Naive B cell (primary cell): ENCODE measurements around the gene IL37. TPM values are rescaled to one million over a fixed set of nuclear protein-coding genes. Genes with fewer than 3 reads are reported as not detected.
"Not testable (repeated sequence)": the region's sequence is repeated elsewhere in the genome, so short reads cannot be mapped to it uniquely, and the experiment has no call there.

Experiments used
- ATAC-seq, 2 donors: fragments of 150-1000 bp; cut with Tn5 transposase; 2 replicates each; pipeline ENCODE4 v1.10.0; 2021; ENCODE audit warnings: low read depth in 2 of 2, mild to moderate bottlenecking in 2 of 2, moderate library complexity in 2 of 2
- DNase-seq: peaks from one replicate; pipeline ENCODE4 v3.0.0; 2022
- H3K27ac Mint-ChIP-seq, 6 donors: one replicate each; pipeline ENCODE4 v1.8.0; 2020 to 2022; ENCODE audit warnings: mild to moderate bottlenecking in 6 of 6, mixed read lengths in 6 of 6, moderate library complexity in 5 of 6, inconsistent platforms in 2 of 6
- H3K27me3 Mint-ChIP-seq, 3 donors: one replicate each; pipeline ENCODE4 v1.8.0; 2021 to 2022; ENCODE audit warnings: mixed read lengths in 3 of 3, mild to moderate bottlenecking in 1 of 3
- H3K36me3 Mint-ChIP-seq, 2 donors: one replicate each; pipeline ENCODE4 v1.8.0; 2020 to 2022; ENCODE audit warnings: mixed read lengths in 2 of 2, inconsistent platforms in 1 of 2, mild to moderate bottlenecking in 1 of 2
- H3K4me1 Mint-ChIP-seq, 3 donors: one replicate each; pipeline ENCODE4 v1.8.0; 2020 to 2022; ENCODE audit warnings: mixed read lengths in 3 of 3, inconsistent platforms in 1 of 3, mild to moderate bottlenecking in 1 of 3, moderate library complexity in 1 of 3
- H3K4me3 Mint-ChIP-seq, 8 donors: one replicate each; pipeline ENCODE4 v1.8.0; 2020 to 2022; ENCODE audit warnings: mild to moderate bottlenecking in 8 of 8, mixed read lengths in 8 of 8, moderate library complexity in 8 of 8, inconsistent platforms in 2 of 8
- H3K9me3 Mint-ChIP-seq, 7 donors: one replicate each; pipeline ENCODE4 v1.8.0; 2020 to 2022; ENCODE audit warnings: mixed read lengths in 7 of 7, mild to moderate bottlenecking in 5 of 7, inconsistent platforms in 2 of 7, moderate library complexity in 1 of 7
- polyA plus RNA-seq, 6 donors: library from polyadenylated mRNA; unstranded; fragments of 300-500 nt; fragmentation: Illumina TruSeq; gene quantifications; one replicate each; pipeline ENCODE4 v1.2.3, GENCODE V29; 2021; ENCODE audit warnings: low read depth in 6 of 6

The IL37 gene
- polyA plus RNA-seq, 6 donors from 2014 or later = not detected

DNA sequence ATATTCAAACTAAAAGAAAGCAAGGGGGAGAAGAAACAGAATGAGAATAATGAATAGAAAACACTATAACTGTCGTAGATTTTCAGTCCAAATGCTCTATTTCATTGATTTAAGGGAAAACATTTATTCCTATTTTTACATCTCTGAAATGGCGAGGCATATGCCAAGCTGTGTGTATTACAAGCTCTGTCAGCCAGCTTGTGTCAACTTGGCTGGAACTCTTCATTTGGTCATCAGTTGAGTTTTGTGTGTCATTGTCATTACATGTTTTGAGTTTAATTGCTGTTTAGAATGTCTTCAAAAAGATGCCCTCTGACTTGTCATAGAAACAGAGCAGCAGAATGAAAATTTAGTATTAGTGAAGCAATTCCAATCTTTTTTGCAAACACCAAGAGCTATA lies 8.1 kb upstream of the IL37 start:
- H3K9me3 Mint-ChIP-seq = peaks cover 0 to 3% (median 0%) of the 10 kb centered on the region in 7 donors
- H3K27ac Mint-ChIP-seq = no peak overlapping the region
- H3K4me3 Mint-ChIP-seq = no peak overlapping the region
- peaks cover 4 to 8% (median 6%) of the 10 kb centered on the region in 3 donors for H3K27me3 Mint-ChIP-seq
- ATAC-seq (no peak), DNase-seq (no peak)
- no peaks in the 10 kb centered on the region for H3K4me1 Mint-ChIP-seq
- no peaks in the 10 kb centered on the region for H3K36me3 Mint-ChIP-seq

DNA sequence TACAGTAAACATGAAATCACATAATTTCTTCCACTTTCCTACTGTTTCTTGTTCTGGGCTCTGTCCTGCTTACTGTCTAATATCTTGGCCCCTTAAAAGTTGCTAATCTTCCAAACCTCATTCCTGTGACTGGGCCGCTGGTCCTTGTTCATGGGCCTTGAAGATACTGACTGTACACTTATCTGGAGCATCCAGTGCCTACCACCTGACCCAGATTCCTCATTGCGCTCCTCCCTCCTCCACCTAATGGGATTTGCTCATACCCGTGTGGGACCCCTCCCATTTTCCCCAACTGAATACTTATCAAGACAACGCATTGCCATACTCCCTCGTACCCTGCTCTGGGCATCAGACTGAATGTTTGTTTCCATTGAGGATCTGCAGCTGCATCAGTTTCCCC lies 6.1 kb upstream of the IL37 start:
- Mint-ChIP-seq H3K27ac (no peak overlapping the region), H3K27me3 (peaks cover 0 to 5% (median 0%) of the 10 kb centered on the region in 3 donors), H3K4me1 (no peaks in the 10 kb centered on the region), H3K9me3 (peaks cover 3 to 6% (median 4%) of the 10 kb centered on the region in 7 donors), H3K4me3 (no peak overlapping the region), H3K36me3 (peaks cover 0 to 9% of the 10 kb centered on the region in 2 donors)
- DNase-seq = no peak
- ATAC-seq = no peak

DNA sequence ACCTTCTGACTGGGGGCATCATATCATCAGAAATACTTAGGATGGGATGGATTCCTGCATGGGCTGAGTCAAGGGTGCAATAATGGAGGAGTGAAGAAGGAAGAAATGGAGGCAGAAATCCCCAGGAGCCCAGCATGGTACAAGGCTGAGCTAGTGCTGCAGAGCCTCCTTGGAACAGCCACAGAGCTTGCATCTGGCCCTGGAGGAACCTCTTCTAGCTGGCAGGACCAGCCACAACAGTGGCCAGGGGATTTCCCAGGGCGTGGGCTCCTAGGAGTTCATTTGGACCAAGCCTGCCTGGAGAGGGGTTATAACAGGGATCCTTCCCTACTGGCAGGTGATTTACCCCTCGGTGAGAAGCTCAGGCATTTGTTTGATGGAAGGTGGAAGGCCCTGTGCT lies 4.7 kb upstream of the IL37 start:
- peaks cover 2 to 6% (median 4%) of the 10 kb centered on the region in 7 donors for H3K9me3 Mint-ChIP-seq
- H3K27ac Mint-ChIP-seq = no peak overlapping the region
- peaks cover 0 to 5% (median 0%) of the 10 kb centered on the region in 3 donors for H3K27me3 Mint-ChIP-seq
- no peak for DNase-seq
- ATAC-seq = no peak
- peaks cover 0 to 9% of the 10 kb centered on the region in 2 donors for H3K36me3 Mint-ChIP-seq
- no peaks in the 10 kb centered on the region for H3K4me1 Mint-ChIP-seq
- H3K4me3 Mint-ChIP-seq = no peak overlapping the region

DNA sequence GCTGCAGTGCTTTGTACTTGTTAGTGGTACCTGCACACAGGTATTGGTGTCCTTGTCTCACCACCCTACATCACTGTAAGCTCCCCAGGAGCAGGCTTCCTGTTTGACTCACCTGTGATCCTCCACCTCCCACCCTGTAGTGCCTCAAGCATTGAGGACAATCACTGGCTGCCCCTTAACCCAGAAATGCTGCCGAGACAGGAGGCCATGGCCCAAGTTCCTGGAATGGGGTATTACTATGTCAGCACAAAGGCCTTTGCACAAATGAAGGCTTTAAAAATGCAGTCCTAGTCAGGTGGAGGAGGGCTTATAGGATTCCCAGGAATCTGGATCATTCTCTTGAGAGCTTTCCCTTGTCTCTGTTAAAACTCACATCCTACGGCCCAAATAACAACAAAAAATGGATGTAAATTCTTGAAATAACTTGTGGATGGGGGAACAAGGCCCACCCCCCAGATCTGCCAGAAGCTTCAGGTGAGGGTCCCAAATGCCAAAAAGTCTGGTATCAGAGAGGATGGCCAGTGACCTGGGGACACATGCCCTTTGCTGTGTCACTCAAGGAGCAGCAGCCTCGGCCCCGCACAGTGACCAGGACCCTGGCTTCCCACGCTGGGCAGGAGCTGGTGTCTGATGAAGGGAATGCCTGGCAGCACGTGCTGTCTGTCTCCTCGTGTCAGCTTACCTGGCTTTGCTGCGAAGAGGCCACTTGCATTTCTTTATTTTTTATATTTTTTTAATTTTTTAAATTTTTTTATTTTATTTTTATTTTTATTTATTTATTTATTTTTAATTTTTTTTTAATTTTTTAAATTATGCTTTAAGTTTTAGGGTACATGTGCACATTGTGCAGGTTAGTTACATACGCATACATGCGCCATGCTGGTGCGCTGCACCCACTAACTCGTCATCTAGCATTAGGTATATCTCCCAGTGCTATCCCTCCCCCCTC lies 3.7 kb upstream of the IL37 start:
- no peak for DNase-seq
- H3K4me1 Mint-ChIP-seq = no peaks in the 10 kb centered on the region
- no peak overlapping the region for H3K27ac Mint-ChIP-seq
- peaks cover 2 to 6% (median 4%) of the 10 kb centered on the region in 7 donors for H3K9me3 Mint-ChIP-seq
- H3K36me3 Mint-ChIP-seq = peaks cover 0 to 9% of the 10 kb centered on the region in 2 donors
- H3K27me3 Mint-ChIP-seq = peaks cover 0 to 5% (median 0%) of the 10 kb centered on the region in 3 donors
- no peak for ATAC-seq
- no peak overlapping the region for H3K4me3 Mint-ChIP-seq

DNA sequence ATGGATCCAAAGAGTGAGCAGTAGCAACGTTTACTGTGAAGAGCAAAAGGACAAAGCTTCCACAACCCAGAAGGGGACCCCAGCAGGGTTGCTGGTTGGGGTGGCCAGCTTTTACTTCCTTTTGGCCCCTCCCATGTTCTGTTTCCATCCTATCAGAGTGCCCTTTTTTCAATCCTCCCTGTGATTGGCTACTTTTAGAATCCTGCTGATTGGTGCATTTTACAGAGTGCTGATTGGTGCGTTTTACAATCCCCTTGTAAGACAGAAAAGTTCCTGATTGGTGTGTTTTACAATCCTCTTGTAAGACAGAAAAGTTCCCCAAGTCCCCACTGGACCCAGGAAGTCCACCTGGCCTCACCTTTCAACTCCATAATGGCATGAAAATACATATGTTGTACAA lies 2.4 kb upstream of the IL37 start:
- H3K9me3 Mint-ChIP-seq, H3K4me3 Mint-ChIP-seq, H3K4me1 Mint-ChIP-seq, H3K36me3 Mint-ChIP-seq, DNase-seq, H3K27ac Mint-ChIP-seq, H3K27me3 Mint-ChIP-seq, ATAC-seq: not testable (repeated sequence)

DNA sequence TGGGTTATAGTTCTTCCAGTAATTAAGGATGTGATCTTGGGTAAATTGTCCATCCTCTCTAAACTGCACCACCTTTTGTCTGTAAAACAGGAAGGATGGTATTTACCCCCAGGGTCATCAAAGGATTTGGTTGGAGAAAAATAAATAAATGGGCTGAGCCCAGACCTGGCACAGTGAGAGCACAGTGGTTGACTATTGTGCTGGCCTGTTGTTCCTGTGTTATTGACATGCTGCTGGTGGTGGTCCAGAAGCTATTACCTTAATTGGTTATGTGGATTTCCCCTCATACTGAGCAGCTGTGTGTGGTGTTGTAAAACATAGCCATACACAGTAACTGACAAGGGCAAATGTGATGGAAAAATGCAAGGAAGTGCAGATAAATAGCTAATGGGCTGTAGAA lies 746 bp upstream of the IL37 start:
- DNase-seq (no peak), ATAC-seq (no peak)
- H3K4me1 Mint-ChIP-seq = no peaks in the 10 kb centered on the region
- peaks cover 0 to 9% of the 10 kb centered on the region in 2 donors for H3K36me3 Mint-ChIP-seq
- H3K27ac Mint-ChIP-seq = no peak overlapping the region
- no peak overlapping the region for H3K4me3 Mint-ChIP-seq
- peaks cover 0 to 5% (median 0%) of the 10 kb centered on the region in 3 donors for H3K27me3 Mint-ChIP-seq
- peaks cover 2 to 6% (median 4%) of the 10 kb centered on the region in 7 donors for H3K9me3 Mint-ChIP-seq

DNA sequence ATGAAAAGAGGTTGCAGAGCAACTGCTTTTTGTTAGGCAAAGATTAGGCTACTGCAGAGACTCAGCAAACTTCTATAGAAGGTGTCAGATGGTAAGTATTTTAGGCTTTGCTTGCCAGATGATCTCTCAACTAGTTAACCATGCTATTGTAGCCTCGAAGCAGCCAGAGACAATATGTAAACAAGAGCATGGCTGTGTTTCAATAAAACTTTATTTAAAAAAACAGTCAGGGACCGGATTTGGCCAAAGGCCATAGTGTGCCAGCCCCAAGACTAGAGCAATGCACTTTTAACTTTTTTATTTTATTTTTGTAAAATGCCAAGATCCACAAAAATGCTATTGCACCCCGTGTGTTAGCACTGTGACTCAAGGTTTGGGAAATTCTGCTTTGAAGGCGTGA lies 1.4 kb downstream of the IL37 start:
- no peak overlapping the region for H3K4me3 Mint-ChIP-seq
- no peaks in the 10 kb centered on the region for H3K4me1 Mint-ChIP-seq
- DNase-seq (no peak), ATAC-seq (no peak)
- H3K36me3 Mint-ChIP-seq = peaks cover 0 to 9% of the 10 kb centered on the region in 2 donors
- H3K27me3 Mint-ChIP-seq = peaks cover 0 to 5% (median 0%) of the 10 kb centered on the region in 3 donors
- H3K27ac Mint-ChIP-seq = no peak overlapping the region
- peaks cover 2 to 6% (median 4%) of the 10 kb centered on the region in 7 donors for H3K9me3 Mint-ChIP-seq

DNA sequence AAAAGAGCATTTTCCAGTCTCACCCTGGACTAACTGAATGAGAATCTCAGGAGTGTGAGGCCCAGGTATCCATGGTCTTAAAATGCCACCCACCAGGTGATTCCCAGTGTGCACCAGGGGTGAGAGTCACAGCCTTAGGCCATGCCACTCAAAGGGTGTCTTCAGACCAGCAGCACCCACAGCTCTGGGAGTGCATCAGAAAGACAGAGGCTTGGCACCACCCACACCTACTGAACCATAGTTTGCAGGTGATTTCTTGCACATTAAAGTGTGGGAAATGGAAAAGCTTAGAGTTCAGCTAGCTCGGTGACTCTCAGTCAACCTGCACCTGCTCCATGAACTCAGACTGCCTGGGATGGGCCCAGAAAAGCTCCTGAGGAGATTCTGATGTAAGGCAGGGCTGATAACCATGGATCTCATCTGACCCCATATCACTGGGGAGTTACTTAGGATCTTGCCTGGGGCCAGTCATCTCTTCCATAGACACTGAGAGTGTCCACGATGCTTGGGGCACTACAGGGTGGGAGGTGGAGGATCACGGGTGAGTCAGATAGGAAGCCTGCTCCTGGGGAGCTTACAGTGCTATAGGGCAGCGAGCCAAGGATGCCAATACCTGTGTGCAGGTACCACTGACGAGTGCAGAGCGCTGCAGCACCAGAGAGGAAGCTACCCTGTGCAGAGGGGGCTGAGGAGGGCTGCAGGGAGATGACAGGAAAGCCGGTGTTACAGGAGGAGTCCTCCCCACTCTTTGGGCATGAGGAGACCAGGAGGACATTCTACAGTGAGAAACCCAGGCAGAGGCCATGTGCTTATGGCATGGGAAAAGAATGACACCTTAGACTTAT lies 4.6 kb downstream of the IL37 start:
- H3K4me1 Mint-ChIP-seq = no peaks in the 10 kb centered on the region
- no peak for DNase-seq
- peaks cover 0 to 3% (median 0%) of the 10 kb centered on the region in 7 donors for H3K9me3 Mint-ChIP-seq
- no peak for ATAC-seq
- H3K36me3 Mint-ChIP-seq = no peaks in the 10 kb centered on the region
- no peak overlapping the region for H3K27ac Mint-ChIP-seq
- no peaks in the 10 kb centered on the region for H3K27me3 Mint-ChIP-seq
- H3K4me3 Mint-ChIP-seq = no peak overlapping the region

DNA sequence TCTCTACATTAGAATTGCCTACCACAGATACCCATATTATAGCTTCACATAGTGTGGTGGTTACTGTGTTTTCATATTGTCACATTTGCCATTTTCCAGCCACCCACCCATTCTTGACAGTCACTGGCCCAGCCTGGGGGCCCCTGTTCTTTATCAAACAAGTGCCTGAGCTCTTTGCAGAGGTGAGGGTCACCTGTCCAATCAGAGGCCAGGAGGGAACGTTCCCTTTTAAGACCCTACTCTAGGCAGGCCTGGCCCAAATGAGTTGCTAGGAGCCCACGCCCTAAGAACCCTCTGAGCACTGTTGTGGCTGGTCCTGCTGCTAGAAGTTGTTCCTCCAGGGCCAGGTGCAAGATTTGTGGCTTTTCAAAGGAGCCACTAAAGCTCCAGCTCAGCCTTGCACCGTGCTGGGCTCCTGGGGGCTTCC lies 5.2 kb downstream of the IL37 start:
- no peak overlapping the region for H3K4me3 Mint-ChIP-seq
- H3K27me3 Mint-ChIP-seq = no peaks in the 10 kb centered on the region
- no peak overlapping the region for H3K27ac Mint-ChIP-seq
- ATAC-seq (no peak), DNase-seq (no peak)
- no peaks in the 10 kb centered on the region for H3K36me3 Mint-ChIP-seq
- no peaks in the 10 kb centered on the region for H3K4me1 Mint-ChIP-seq
- H3K9me3 Mint-ChIP-seq = peaks cover 0 to 3% (median 0%) of the 10 kb centered on the region in 7 donors

DNA sequence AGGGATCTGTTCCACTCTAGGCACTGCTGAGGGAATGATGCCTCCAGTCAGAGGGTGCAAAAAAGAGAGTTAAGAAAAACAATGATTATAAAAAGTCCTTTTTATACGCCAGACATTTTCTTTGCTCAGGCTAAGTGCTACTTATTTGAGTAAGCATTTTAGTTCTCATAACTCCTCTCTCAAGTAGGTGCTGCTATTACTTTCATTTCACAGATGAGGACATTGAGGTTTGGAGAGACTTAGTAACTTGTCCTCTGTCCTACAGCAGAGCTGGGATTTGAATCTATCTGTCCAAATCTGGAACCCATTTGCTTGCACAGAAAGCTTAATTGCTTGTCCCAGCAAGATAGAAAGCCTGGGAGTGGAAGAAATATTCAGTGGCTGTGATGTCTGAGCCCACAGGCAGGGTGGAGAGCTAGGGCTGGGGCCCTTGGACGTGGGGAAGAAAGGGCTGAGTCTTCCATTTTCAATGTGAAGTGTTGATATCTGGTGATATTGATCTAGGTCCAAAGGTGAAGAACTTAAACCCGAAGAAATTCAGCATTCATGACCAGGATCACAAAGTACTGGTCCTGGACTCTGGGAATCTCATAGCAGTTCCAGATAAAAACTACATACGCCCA lies 5.8 kb downstream of the IL37 start:
- DNase-seq (no peak), ATAC-seq (no peak)
- no peak overlapping the region for H3K4me3 Mint-ChIP-seq
- no peaks in the 10 kb centered on the region for H3K4me1 Mint-ChIP-seq
- no peak overlapping the region for H3K27ac Mint-ChIP-seq
- no peaks in the 10 kb centered on the region for H3K27me3 Mint-ChIP-seq
- peaks cover 0 to 3% (median 0%) of the 10 kb centered on the region in 7 donors for H3K9me3 Mint-ChIP-seq
- no peaks in the 10 kb centered on the region for H3K36me3 Mint-ChIP-seq

DNA sequence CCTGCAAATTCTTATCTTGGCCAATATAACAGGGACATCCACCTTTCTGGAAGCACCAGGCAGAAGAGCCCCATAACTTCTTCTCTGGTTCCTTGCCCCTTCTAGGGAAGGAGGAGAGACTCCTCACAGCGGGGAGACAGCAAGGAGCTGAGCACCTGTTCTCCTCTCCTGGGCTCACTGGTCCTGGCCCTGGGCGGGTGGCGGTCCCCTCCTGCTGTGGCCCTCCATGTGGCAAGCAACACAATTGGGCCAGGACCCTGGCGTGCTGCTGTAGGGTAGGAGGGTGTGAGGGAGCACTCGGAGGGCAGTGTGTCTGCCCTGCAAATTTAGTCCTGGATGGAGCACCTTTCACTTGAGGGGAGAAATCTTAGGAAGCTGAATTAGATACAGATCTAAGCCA lies 6.9 kb downstream of the IL37 start:
- H3K27ac Mint-ChIP-seq = no peak overlapping the region
- ATAC-seq (no peak), DNase-seq (no peak)
- no peak overlapping the region for H3K4me3 Mint-ChIP-seq
- peaks cover 0 to 3% (median 0%) of the 10 kb centered on the region in 7 donors for H3K9me3 Mint-ChIP-seq
- H3K36me3 Mint-ChIP-seq = no peaks in the 10 kb centered on the region
- H3K4me1 Mint-ChIP-seq = no peaks in the 10 kb centered on the region
- no peaks in the 10 kb centered on the region for H3K27me3 Mint-ChIP-seq

DNA sequence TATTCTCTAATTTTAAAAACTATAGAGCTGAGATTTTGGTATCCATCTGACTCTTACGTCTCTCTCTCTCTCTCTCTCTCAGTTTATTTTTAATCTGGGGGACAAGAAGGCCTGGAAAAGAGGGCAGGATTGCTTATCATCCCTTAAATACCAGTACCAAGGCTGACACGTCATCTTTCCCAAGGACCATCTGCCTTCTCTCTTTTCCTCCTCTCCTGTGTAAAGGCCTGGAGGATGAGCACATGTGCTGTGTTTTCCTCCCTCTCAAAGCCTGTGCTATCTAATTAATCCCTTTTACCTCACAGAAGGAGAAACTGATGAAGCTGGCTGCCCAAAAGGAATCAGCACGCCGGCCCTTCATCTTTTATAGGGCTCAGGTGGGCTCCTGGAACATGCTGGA lies 7.3 kb downstream of the IL37 start:
- no peak overlapping the region for H3K27ac Mint-ChIP-seq
- no peak overlapping the region for H3K4me3 Mint-ChIP-seq
- H3K36me3 Mint-ChIP-seq = no peaks in the 10 kb centered on the region
- H3K9me3 Mint-ChIP-seq = peaks cover 0 to 3% (median 0%) of the 10 kb centered on the region in 7 donors
- no peaks in the 10 kb centered on the region for H3K4me1 Mint-ChIP-seq
- no peak for ATAC-seq
- H3K27me3 Mint-ChIP-seq = no peaks in the 10 kb centered on the region
- DNase-seq = no peak

DNA sequence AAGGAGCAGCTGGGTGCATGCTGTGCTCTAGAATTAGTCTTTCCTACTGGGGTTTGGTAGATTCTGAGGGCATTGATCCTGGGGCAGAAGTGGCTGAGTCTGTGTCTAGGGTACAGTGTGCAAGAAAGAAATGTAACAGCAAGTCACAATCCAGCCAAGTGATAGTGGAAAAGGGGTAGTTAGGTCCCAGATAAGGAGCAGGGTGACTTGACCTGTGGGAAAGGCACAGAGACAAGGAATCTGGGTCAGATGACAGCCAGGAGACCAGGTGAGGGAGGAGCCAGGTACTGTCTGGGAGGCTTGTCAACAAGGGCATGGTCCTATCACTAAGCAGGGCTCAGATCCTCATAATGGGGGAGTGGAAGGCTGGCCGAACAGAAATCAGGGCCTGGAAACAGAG lies 8.1 kb downstream of the IL37 start:
- no peak overlapping the region for H3K4me3 Mint-ChIP-seq
- no peak for DNase-seq
- ATAC-seq = no peak
- H3K36me3 Mint-ChIP-seq = no peaks in the 10 kb centered on the region
- H3K27me3 Mint-ChIP-seq = no peaks in the 10 kb centered on the region
- no peak overlapping the region for H3K27ac Mint-ChIP-seq
- peaks cover 0 to 3% (median 0%) of the 10 kb centered on the region in 7 donors for H3K9me3 Mint-ChIP-seq
- H3K4me1 Mint-ChIP-seq = no peaks in the 10 kb centered on the region
